H9 (cell line): ENCODE measurements around the gene GSTT2. TPM values are rescaled to one million over a fixed set of nuclear protein-coding genes. Genes with fewer than 3 reads are reported as not detected.

Source experiments
- DNase-seq: peaks from one replicate; pipeline ENCODE4 v3.0.0-alpha.2; 2017
- H2AFZ ChIP-seq: one replicate; pipeline ENCODE4 v1.6.1; 2013; ENCODE audit warnings: mild to moderate bottlenecking, low read length, control low read depth, moderate library complexity
- H2AK5ac ChIP-seq: 2 replicates; pipeline ENCODE4 v1.6.1; 2013; ENCODE audit warnings: low read length, control low read depth, mixed read lengths; ENCODE audit not compliant: insufficient read length
- H2BK120ac ChIP-seq: one replicate; pipeline ENCODE4 v1.6.1; 2013; ENCODE audit warnings: low read depth, mild to moderate bottlenecking, low read length, control low read depth, inconsistent platforms; ENCODE audit not compliant: poor library complexity, severe bottlenecking
- H2BK12ac ChIP-seq: 2 replicates; pipeline ENCODE4 v1.6.1; 2013; ENCODE audit warnings: low read length, control low read depth, mixed read lengths, low read depth; ENCODE audit not compliant: insufficient read length
- H2BK15ac ChIP-seq: 2 replicates; pipeline ENCODE4 v1.6.1; 2013; ENCODE audit warnings: low read depth, low read length, control low read depth
- H2BK20ac ChIP-seq: one replicate; pipeline ENCODE4 v1.6.1; 2013; ENCODE audit warnings: low read depth, mild to moderate bottlenecking, low read length, control low read depth, inconsistent platforms; ENCODE audit not compliant: poor library complexity, severe bottlenecking
- H2BK5ac ChIP-seq: 2 replicates; pipeline ENCODE4 v1.6.1; 2013; ENCODE audit warnings: low read length, control low read depth, mixed read lengths; ENCODE audit not compliant: insufficient read length
- H3K14ac ChIP-seq: 2 replicates; pipeline ENCODE4 v1.6.1; 2013; ENCODE audit warnings: low read length, control low read depth; ENCODE audit not compliant: insufficient read depth
- H3K18ac ChIP-seq: 2 replicates; pipeline ENCODE4 v1.6.1; 2013; ENCODE audit warnings: low read depth, mild to moderate bottlenecking, mixed read lengths, low read length, control low read depth; ENCODE audit not compliant: insufficient read length
- H3K23ac ChIP-seq: 2 replicates; pipeline ENCODE4 v1.6.1; 2013; ENCODE audit warnings: low read length, control low read depth, mixed read lengths, low read depth; ENCODE audit not compliant: insufficient read length
- H3K23me2 ChIP-seq: 2 replicates; pipeline ENCODE4 v1.6.1; 2013; ENCODE audit warnings: low read depth, mild to moderate bottlenecking, mixed read lengths, low read length, control low read depth; ENCODE audit not compliant: insufficient read length, poor library complexity, severe bottlenecking
- H3K27ac ChIP-seq: 2 replicates; pipeline ENCODE4 v1.5.1; 2013; ENCODE audit warnings: low read length, control low read depth, mixed read lengths, low read depth; ENCODE audit not compliant: insufficient read length
- H3K27me3 ChIP-seq: 2 replicates; pipeline ENCODE4 v1.6.1; 2013; ENCODE audit warnings: low read length, control low read depth, inconsistent platforms; ENCODE audit not compliant: insufficient read depth
- H3K4ac ChIP-seq: 2 replicates; pipeline ENCODE4 v1.6.1; 2013; ENCODE audit warnings: low read depth, mild to moderate bottlenecking, control low read depth, inconsistent platforms, low read length, moderate library complexity
- H3K4me1 ChIP-seq: 2 replicates; pipeline ENCODE4 v1.6.1; 2013; ENCODE audit warnings: low read length, control low read depth, inconsistent platforms; ENCODE audit not compliant: insufficient read depth
- H3K4me2 ChIP-seq: 2 replicates; pipeline ENCODE4 v1.6.1; 2013; ENCODE audit warnings: low read length, control low read depth, mixed read lengths; ENCODE audit not compliant: insufficient read length, insufficient read depth
- H3K56ac ChIP-seq: 2 replicates; pipeline ENCODE4 v1.6.1; 2013; ENCODE audit warnings: low read depth, mild to moderate bottlenecking, mixed read lengths, low read length, control low read depth; ENCODE audit not compliant: insufficient read length
- H3K79me1 ChIP-seq: 2 replicates; pipeline ENCODE4 v1.6.1; 2013; ENCODE audit warnings: low read depth, mild to moderate bottlenecking, moderate library complexity, low read length, control low read depth, inconsistent platforms; ENCODE audit not compliant: insufficient read depth, poor library complexity, severe bottlenecking
- H3K79me2 ChIP-seq: 2 replicates; pipeline ENCODE4 v1.6.1; 2013; ENCODE audit warnings: low read length, control low read depth, inconsistent platforms; ENCODE audit not compliant: insufficient read depth
- H3K9ac ChIP-seq: 2 replicates; pipeline ENCODE4 v1.6.1; 2013; ENCODE audit warnings: low read length, control low read depth, mixed read lengths; ENCODE audit not compliant: insufficient read length; ENCODE audit errors: extremely low read depth
- H3K9me3 ChIP-seq: one replicate; pipeline ENCODE4 v1.6.1; 2013; ENCODE audit warnings: low read depth, low read length, inconsistent platforms; ENCODE audit not compliant: control insufficient read depth
- H3T11ph ChIP-seq: one replicate; pipeline ENCODE4 v1.6.1; 2013; ENCODE audit warnings: mild to moderate bottlenecking, low read length, control low read depth, inconsistent platforms
- H4K20me1 ChIP-seq: one replicate; pipeline ENCODE4 v1.6.1; 2013; ENCODE audit not compliant: control insufficient read depth, insufficient read length, insufficient read depth
- H4K5ac ChIP-seq: 2 replicates; pipeline ENCODE4 v1.6.1; 2013; ENCODE audit warnings: low read depth, mild to moderate bottlenecking, mixed read lengths, low read length, control low read depth; ENCODE audit not compliant: insufficient read length
- H4K8ac ChIP-seq: replicated peaks from 2 replicates; pipeline ENCODE4 v1.6.1; 2013; ENCODE audit warnings: low read length, control low read depth, mixed read lengths, low read depth; ENCODE audit not compliant: insufficient read length
- H4K91ac ChIP-seq: 2 replicates; pipeline ENCODE4 v1.6.1; 2013; ENCODE audit warnings: low read depth, mild to moderate bottlenecking, moderate library complexity, mixed read lengths, low read length, control low read depth; ENCODE audit not compliant: insufficient read length
- H3K27ac Mint-ChIP-seq, 3 experiments: 2 replicates in 2 of 3; 3 replicates in 1 of 3; pipeline ENCODE4 v1.8.0; 2020 to 2021; ENCODE audit warnings: mixed read lengths in 3 of 3, mild to moderate bottlenecking in 1 of 3, moderate library complexity in 1 of 3
- H3K27me3 Mint-ChIP-seq: 2 replicates; pipeline ENCODE4 v1.8.0; 2021; ENCODE audit warnings: low read depth, mild to moderate bottlenecking, moderate library complexity, mixed read lengths
- H3K36me3 Mint-ChIP-seq, 3 experiments: 2 replicates in 2 of 3; 3 replicates in 1 of 3; pipeline ENCODE4 v1.8.0; 2020 to 2021; ENCODE audit warnings: low read depth in 3 of 3, mixed read lengths in 3 of 3; ENCODE audit not compliant: insufficient read depth in 1 of 3
- H3K4me1 Mint-ChIP-seq, 2 experiments: 2 replicates each; pipeline ENCODE4 v1.8.0; 2020; ENCODE audit warnings: mixed read lengths in 2 of 2
- H3K4me3 Mint-ChIP-seq, 2 experiments: 2 replicates in 1 of 2; 3 replicates in 1 of 2; pipeline ENCODE4 v1.8.0; 2020 to 2021; ENCODE audit warnings: mild to moderate bottlenecking in 2 of 2, mixed read lengths in 2 of 2, moderate library complexity in 1 of 2
- H3K9me3 Mint-ChIP-seq, 2 experiments: 2 replicates in 1 of 2; 3 replicates in 1 of 2; pipeline ENCODE4 v1.8.0; 2020; ENCODE audit warnings: mild to moderate bottlenecking in 2 of 2, mixed read lengths in 2 of 2, moderate library complexity in 1 of 2
- CTCF ChIP-seq: fragments of 200-600 bp; sonication (generic); conservative IDR thresholded peaks from 3 replicates; pipeline ENCODE4 v1.8.0; 2021; ENCODE audit warnings: antibody characterized with exemption, mild to moderate bottlenecking
- WGBS: extraction: QIAGEN DNeasy Blood & Tissue Kit; methylation state at CpG from one replicate; pipeline ENCODE4 v1.1.7; 2013; ENCODE audit warnings: missing lambda C conversion rate, low lambda C conversion rate, mixed read lengths; ENCODE audit not compliant: insufficient read length; ENCODE audit errors: extremely low coverage; 5-methylcytosine and 5-hydroxymethylcytosine counted together
- total RNA-seq: library from RNA; stranded (reverse); gene quantifications from 2 replicates; pipeline ENCODE4 v1.2.1, GENCODE V29; 2021

GSTT2 gene
- total RNA-seq, 1 experiment from 2014 or later = 0.22 TPM

DNA sequence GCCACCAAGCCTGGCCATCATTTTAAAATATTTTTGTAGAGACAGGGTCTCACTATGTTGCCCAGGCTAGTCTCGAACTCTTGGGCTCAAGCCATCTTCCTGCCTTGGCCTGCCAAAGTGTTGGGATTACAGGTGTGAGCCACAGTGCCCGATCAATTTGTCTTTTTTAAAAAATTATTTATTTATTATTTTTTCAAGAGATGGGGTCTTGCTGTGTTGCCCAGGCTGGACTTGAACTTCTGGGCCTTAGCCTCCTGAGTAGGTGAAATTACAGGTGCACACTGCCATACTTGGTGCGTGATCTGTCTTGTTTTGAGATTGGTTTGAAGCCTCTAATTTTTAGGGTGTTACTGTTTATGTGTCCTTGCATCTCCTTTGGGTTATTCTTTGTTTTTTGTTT is 41.4 kb downstream of the GSTT2 start:
- H3K4me2 ChIP-seq = no peak overlapping the region
- no peak overlapping the region for H3K27ac ChIP-seq
- H3K18ac ChIP-seq = no peak overlapping the region
- no peaks in the 10 kb centered on the region for H3K9me3 ChIP-seq
- no peak overlapping the region for H3K4me3 Mint-ChIP-seq
- H4K91ac ChIP-seq = no peak overlapping the region
- no peaks in the 10 kb centered on the region for H3K79me1 ChIP-seq
- H4K5ac ChIP-seq = no peak overlapping the region
- H3K27me3 ChIP-seq = no peaks in the 10 kb centered on the region
- no peak overlapping the region for H3K23ac ChIP-seq
- peaks cover 3% of the 10 kb centered on the region; the same call in 1 of the 2 replicates for H3K79me2 ChIP-seq
- no peak overlapping the region for H2AK5ac ChIP-seq
- no peaks in the 10 kb centered on the region for H3K27me3 Mint-ChIP-seq
- H3K9ac ChIP-seq = no peak overlapping the region
- no peaks in the 10 kb centered on the region for H3K4me1 ChIP-seq
- H3K36me3 Mint-ChIP-seq = peaks cover 3 to 9% (median 8%) of the 10 kb centered on the region in 3 experiments; a peak in 5 of 7 replicates
- no peaks in the 10 kb centered on the region for H3K23me2 ChIP-seq
- H3K4me1 Mint-ChIP-seq = peaks cover 3 to 9% of the 10 kb centered on the region in 2 experiments; a peak in 3 of 4 replicates
- H2BK15ac ChIP-seq = no peak overlapping the region
- no peak overlapping the region for H4K8ac ChIP-seq
- no peak for TF ChIP-seq CTCF
- no peak overlapping the region for H2BK20ac ChIP-seq
- H3K56ac ChIP-seq = no peak overlapping the region
- H3K9me3 Mint-ChIP-seq = peaks cover 0 to 3% of the 10 kb centered on the region in 2 experiments; a peak in 3 of 5 replicates
- H2BK12ac ChIP-seq = no peak overlapping the region
- H4K20me1 ChIP-seq = no peaks in the 10 kb centered on the region
- no peak overlapping the region for H3K4ac ChIP-seq
- no peak overlapping the region for H3K27ac Mint-ChIP-seq
- no peak overlapping the region for H2AFZ ChIP-seq
- no peak for DNase-seq
- H3T11ph ChIP-seq = no peak overlapping the region
- no CpG with 5 or more reads among the region's 3 CpGs for WGBS
- no peak overlapping the region for H3K14ac ChIP-seq
- no peak overlapping the region for H2BK5ac ChIP-seq
- H2BK120ac ChIP-seq = no peak overlapping the region
